PC-9 (cell line): ENCODE data around the gene CEP20.

Experiments used
- EZH2 ChIP-seq: fragments of 200-600 bp; sonication (generic); IDR thresholded peaks from 2 replicates; pipeline ENCODE4 v1.8.0; 2017; ENCODE audit warnings: antibody characterized with exemption, low read depth
- TF ChIP-seq, protein P1 (sequence below): fragments of 200-600 bp; sonication (generic); conservative IDR thresholded peaks from 2 replicates; pipeline ENCODE4 v1.6.1; 2017; ENCODE audit warnings: mixed run types, antibody characterized with exemption, mild to moderate bottlenecking, moderate library complexity

DNA sequence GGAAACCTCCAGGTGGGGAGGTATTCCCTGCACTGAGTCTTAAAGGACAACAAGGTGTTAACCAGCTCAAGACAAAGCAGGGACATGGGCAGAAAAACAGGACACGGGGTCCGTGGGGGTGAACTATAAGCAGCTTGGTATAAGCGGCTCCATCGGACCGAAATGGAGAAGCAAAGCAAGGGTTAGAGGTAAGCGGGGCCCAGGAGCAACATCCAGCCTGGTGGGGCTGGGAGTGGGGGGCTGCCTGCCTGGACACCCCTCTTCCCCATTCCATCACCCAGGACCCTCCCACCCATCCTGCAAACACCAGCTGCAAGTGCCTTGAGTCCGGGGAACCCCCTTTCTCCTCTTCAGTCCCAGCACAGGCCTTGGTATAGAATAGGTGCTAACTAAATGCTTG is 61.1 kb downstream of the CEP20 start:
- TF ChIP-seq, protein P1, sequence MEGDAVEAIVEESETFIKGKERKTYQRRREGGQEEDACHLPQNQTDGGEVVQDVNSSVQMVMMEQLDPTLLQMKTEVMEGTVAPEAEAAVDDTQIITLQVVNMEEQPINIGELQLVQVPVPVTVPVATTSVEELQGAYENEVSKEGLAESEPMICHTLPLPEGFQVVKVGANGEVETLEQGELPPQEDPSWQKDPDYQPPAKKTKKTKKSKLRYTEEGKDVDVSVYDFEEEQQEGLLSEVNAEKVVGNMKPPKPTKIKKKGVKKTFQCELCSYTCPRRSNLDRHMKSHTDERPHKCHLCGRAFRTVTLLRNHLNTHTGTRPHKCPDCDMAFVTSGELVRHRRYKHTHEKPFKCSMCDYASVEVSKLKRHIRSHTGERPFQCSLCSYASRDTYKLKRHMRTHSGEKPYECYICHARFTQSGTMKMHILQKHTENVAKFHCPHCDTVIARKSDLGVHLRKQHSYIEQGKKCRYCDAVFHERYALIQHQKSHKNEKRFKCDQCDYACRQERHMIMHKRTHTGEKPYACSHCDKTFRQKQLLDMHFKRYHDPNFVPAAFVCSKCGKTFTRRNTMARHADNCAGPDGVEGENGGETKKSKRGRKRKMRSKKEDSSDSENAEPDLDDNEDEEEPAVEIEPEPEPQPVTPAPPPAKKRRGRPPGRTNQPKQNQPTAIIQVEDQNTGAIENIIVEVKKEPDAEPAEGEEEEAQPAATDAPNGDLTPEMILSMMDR = no peak
- no peak for TF ChIP-seq EZH2
